ENCODE measurements around the gene CARS2.

GRCh38 chr13:110722971-110723370, 17.1 kb upstream of the CARS2 start:
- TF ChIP-seq CTCF (IDR thresholded peaks at IDR 0.05) (no peak), POLR2A (IDR thresholded peaks at IDR 0.05) (no peak), POLR2AphosphoS5 (IDR thresholded peaks at IDR 0.05) (no peak), EP300 (IDR thresholded peaks at IDR 0.05) (no peak)

Measured in sigmoid colon (tissue), 4 donors.